K562 (cell line): ENCODE results near the gene TIPIN. TPM values are rescaled to one million over a fixed set of nuclear protein-coding genes. Genes with fewer than 3 reads are reported as not detected.
A peak's percentile ranks its signal among the peaks of the same experiment; 100 is the strongest.

ENCODE experiments used
- BACH1 ChIP-seq: fragments of 200-800 bp; sonication (Bioruptor generic); IDR thresholded peaks from 2 replicates; pipeline ENCODE4 v1.6.1; 2016; ENCODE audit warnings: missing genetic modification characterization, missing compliant biosample characterization
- CEBPB ChIP-seq: fragments of 450-650 bp; IDR thresholded peaks from 2 replicates; pipeline ENCODE4 v1.6.1; 2016; ENCODE audit warnings: missing genetic modification characterization, missing compliant biosample characterization
- CHD4 ChIP-seq: fragments of 200-600 bp; sonication (generic); IDR thresholded peaks from 3 replicates; pipeline ENCODE4 v1.6.1; 2012; ENCODE audit warnings: low read depth, mild to moderate bottlenecking, mixed read lengths, low read length, inconsistent platforms; ENCODE audit not compliant: insufficient read depth, insufficient replicate concordance, poor library complexity, severe bottlenecking
- HDAC6 ChIP-seq: IDR thresholded peaks from 2 replicates; pipeline ENCODE4 v1.6.1; 2012; ENCODE audit warnings: low read depth, mild to moderate bottlenecking, control low read depth, inconsistent platforms, low read length, moderate library complexity
- HNRNPH1 ChIP-seq: fragments of 200-400 bp; formaldehyde crosslinking; optimal IDR thresholded peaks from 2 replicates; pipeline ENCODE3; 2017; ENCODE audit warnings: low read depth, mild to moderate bottlenecking, low read length, moderate library complexity
- ILF3 ChIP-seq: fragments of 450-650 bp; IDR thresholded peaks from 2 replicates; pipeline ENCODE4 v1.6.1; 2018; ENCODE audit warnings: antibody characterized with exemption, mild to moderate bottlenecking, moderate library complexity, borderline replicate concordance
- MAFF ChIP-seq: IDR thresholded peaks from 2 replicates; pipeline ENCODE4 v1.6.1; 2012; ENCODE audit warnings: low read length, improper control_type of control experiment
- NR2F6 ChIP-seq: fragments of 450-650 bp; formaldehyde crosslinking; IDR thresholded peaks from 2 replicates; pipeline ENCODE4 v1.4.0; 2020; ENCODE audit warnings: mild to moderate bottlenecking
- NRF1 ChIP-seq, 2 experiments: fragments of 450-650 bp; IDR thresholded peaks in 1 of 2; conservative IDR thresholded peaks in 1 of 2; 2 replicates each; pipeline ENCODE4 v1.6.1; 2014; ENCODE audit warnings: mild to moderate bottlenecking in 2 of 2
- SREBF1 ChIP-seq: fragments of 150-350 bp; IDR thresholded peaks from 2 replicates; pipeline ENCODE4 v1.6.1; 2014; ENCODE audit warnings: antibody characterized with exemption, low read depth, low read length, borderline replicate concordance
- SRSF7 ChIP-seq: fragments of 200-400 bp; formaldehyde crosslinking; optimal IDR thresholded peaks from 2 replicates; pipeline ENCODE3; 2017; ENCODE audit warnings: mild to moderate bottlenecking, low read depth, low read length
- TCFL5 ChIP-seq: fragments of 250-450 bp; sonication (Bioruptor Pico); conservative IDR thresholded peaks from 2 replicates; pipeline ENCODE4 v1.6.1; 2021; ENCODE audit warnings: mild to moderate bottlenecking, moderate library complexity, matching md5 sums
- ZC3H8 ChIP-seq: fragments of 450-650 bp; IDR thresholded peaks from 2 replicates; pipeline ENCODE4 v1.6.1; 2017
- ZFP36 ChIP-seq: fragments of 150-350 bp; IDR thresholded peaks from 2 replicates; pipeline ENCODE4 v1.6.1; 2018; ENCODE audit warnings: low read length, low read depth; ENCODE audit not compliant: partially characterized antibody
- ZFPM2 ChIP-seq: fragments of 250-450 bp; sonication (Bioruptor Pico); IDR thresholded peaks from 2 replicates; pipeline ENCODE4 v1.5.1; 2022; ENCODE audit warnings: mild to moderate bottlenecking
- ZFX ChIP-seq: sonication (generic); formaldehyde crosslinking; IDR thresholded peaks from 2 replicates; pipeline ENCODE4 v1.8.0; 2022; ENCODE audit warnings: mild to moderate bottlenecking, missing genetic modification reagents, moderate library complexity
- ZNF717 ChIP-seq: fragments of 250-450 bp; sonication (Bioruptor Pico); IDR thresholded peaks from 2 replicates; pipeline ENCODE4 v1.5.0; 2021
- polyA plus RNA-seq, 8 experiments: library from polyadenylated mRNA; depleted of rRNA in 4 of 8; stranded (reverse) in 5 of 8; unstranded in 3 of 8; fragments of >200 nt; fragmentation: Nextera tagmentation in 2 of 8; fragmentation: Illumina TruSeq in 1 of 8; extraction: Ambion mirVana in 2 of 8; extraction: Trizol in 1 of 8; gene quantifications; 2 replicates each; pipeline versions ENCODE4 v1.2.1 to v1.2.3, GENCODE V29; 2011 to 2014; ENCODE audit warnings: inconsistent platforms in 1 of 8, missing spikeins in 1 of 8
- total RNA-seq, 7 experiments: library from RNA; depleted of rRNA in 6 of 7; stranded (reverse); fragments of >200 nt in 6 of 7; fragmentation: Illumina TruSeq in 2 of 7; extraction: Trizol in 2 of 7; gene quantifications; 2 replicates each; pipeline versions ENCODE4 v1.2.1 to v1.2.3, GENCODE V29; 2011 to 2021; ENCODE audit warnings: low replicate concordance in 1 of 7
- TF ChIP-seq, protein P1 (sequence below): fragments of 450-650 bp; IDR thresholded peaks from 2 replicates; pipeline ENCODE4 v1.6.1; 2017; ENCODE audit warnings: mild to moderate bottlenecking, moderate library complexity
- TF ChIP-seq, protein P2 (sequence below), 2 experiments: fragments of 250-450 bp in 1 of 2; fragments of 450-650 bp in 1 of 2; sonication (Bioruptor Pico) in 1 of 2; IDR thresholded peaks; 2 replicates each; pipeline versions ENCODE4 v1.6.1 to v1.8.0; 2016 to 2021; ENCODE audit warnings: mild to moderate bottlenecking in 2 of 2, moderate library complexity in 2 of 2, missing compliant biosample characterization in 1 of 2, missing genetic modification characterization in 1 of 2
- TF ChIP-seq, protein P3 (sequence below): fragments of 250-450 bp; sonication (Bioruptor Pico); IDR thresholded peaks from 2 replicates; pipeline ENCODE4 v1.5.0; 2021; ENCODE audit warnings: mild to moderate bottlenecking, borderline replicate concordance
- TF ChIP-seq, protein P4 (sequence below): fragments of 250-450 bp; sonication (Bioruptor Pico); IDR thresholded peaks from 2 replicates; pipeline ENCODE4 v1.4.0; 2020; ENCODE audit warnings: mild to moderate bottlenecking, moderate library complexity, borderline replicate concordance

TIPIN gene
- total and polyA plus RNA-seq, 9 of the 15 experiments (the other 6 are each of a cell fraction or from before 2014, with no cell fraction given) = 22.9 to 61.4 (median 42.0) TPM

DNA sequence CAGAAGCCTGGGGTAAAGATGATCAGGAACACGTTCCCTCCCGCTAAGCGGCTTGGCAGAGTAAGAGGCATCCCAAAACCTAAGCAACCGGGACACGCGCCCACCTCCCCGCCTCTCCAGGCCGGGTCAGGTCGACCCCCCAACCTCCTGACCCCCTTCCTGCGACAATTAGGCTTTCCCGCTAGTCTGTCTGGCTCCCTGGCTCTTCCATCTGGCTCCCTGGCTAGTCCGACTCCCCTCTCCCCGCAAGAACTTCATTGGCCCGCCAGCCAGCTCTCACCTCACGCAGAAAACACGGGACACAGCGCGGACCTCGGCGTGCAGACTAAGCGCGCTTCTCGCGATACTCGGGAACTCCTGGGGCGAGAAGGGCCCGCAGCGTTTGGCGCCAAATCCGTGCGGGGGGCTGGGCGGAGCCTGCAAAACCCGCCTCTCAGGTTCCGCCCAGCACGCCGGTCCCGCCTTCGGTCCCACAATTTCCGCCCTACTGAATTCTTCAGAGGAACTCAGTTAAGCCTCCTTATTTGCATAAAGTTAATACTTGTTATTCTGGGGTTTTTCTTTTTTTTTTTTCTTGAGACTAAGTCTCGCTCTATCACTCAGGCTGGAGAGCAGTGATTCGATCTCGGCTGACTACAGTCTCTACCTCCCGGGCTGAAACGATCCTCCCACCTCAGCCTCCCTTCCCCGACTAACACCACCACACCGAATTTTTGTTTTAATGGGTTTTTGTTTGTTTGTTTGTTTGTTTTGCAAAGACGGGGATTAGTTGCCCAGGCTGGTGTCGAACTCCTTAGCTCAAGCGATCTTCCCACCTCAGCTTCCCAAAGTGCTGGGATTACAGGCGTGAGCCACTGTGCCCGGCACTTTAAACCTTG, at the start of gene TIPIN (continued):
- TF ChIP-seq, protein P1, sequence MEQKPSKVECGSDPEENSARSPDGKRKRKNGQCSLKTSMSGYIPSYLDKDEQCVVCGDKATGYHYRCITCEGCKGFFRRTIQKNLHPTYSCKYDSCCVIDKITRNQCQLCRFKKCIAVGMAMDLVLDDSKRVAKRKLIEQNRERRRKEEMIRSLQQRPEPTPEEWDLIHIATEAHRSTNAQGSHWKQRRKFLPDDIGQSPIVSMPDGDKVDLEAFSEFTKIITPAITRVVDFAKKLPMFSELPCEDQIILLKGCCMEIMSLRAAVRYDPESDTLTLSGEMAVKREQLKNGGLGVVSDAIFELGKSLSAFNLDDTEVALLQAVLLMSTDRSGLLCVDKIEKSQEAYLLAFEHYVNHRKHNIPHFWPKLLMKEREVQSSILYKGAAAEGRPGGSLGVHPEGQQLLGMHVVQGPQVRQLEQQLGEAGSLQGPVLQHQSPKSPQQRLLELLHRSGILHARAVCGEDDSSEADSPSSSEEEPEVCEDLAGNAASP = no peak
- TF ChIP-seq, protein P2, sequence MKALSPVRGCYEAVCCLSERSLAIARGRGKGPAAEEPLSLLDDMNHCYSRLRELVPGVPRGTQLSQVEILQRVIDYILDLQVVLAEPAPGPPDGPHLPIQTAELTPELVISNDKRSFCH (CRISPR knock-in tag; IDR thresholded peaks at IDR 0.05) = no peak
- TF ChIP-seq, protein P2 (tag; IDR thresholded peaks at IDR 0.05) = no peak; the same call in 1 of the 2 replicates
- TF ChIP-seq ZC3H8 = peak; percentile 88
- no peak for TF ChIP-seq CHD4
- peak; percentile 60 for TF ChIP-seq ZFX (CRISPR knock-in tag)
- no peak for TF ChIP-seq HDAC6
- TF ChIP-seq CEBPB (tag) = no peak
- TF ChIP-seq BACH1 = no peak
- peak; percentile 84; the same call in 1 of the 2 replicates for TF ChIP-seq MAFF
- TF ChIP-seq ZFP36 = no peak
- TF ChIP-seq, protein P3, sequence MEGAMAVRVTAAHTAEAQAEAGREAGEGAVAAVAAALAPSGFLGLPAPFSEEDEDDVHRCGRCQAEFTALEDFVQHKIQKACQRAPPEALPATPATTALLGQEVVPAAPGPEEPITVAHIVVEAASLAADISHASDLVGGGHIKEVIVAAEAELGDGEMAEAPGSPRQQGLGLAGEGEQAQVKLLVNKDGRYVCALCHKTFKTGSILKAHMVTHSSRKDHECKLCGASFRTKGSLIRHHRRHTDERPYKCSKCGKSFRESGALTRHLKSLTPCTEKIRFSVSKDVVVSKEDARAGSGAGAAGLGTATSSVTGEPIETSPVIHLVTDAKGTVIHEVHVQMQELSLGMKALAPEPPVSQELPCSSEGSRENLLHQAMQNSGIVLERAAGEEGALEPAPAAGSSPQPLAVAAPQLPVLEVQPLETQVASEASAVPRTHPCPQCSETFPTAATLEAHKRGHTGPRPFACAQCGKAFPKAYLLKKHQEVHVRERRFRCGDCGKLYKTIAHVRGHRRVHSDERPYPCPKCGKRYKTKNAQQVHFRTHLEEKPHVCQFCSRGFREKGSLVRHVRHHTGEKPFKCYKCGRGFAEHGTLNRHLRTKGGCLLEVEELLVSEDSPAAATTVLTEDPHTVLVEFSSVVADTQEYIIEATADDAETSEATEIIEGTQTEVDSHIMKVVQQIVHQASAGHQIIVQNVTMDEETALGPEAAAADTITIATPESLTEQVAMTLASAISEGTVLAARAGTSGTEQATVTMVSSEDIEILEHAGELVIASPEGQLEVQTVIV (CRISPR knock-in tag) = no peak
- TF ChIP-seq SREBF1 = no peak
- TF ChIP-seq ZFPM2 (CRISPR knock-in tag) = no peak
- TF ChIP-seq TCFL5 = no peak
- TF ChIP-seq SRSF7 = no peak
- no peak for TF ChIP-seq HNRNPH1
- TF ChIP-seq ILF3 = no peak
- peak; percentile 70 for TF ChIP-seq NRF1 (conservative IDR thresholded peaks at IDR 0.05 in 1 of 2, IDR thresholded peaks at IDR 0.05 in 1 of 2)
- TF ChIP-seq NR2F6 (CRISPR knock-in tag) = no peak
- TF ChIP-seq ZNF717 (CRISPR knock-in tag) = no peak
- TF ChIP-seq, protein P4, sequence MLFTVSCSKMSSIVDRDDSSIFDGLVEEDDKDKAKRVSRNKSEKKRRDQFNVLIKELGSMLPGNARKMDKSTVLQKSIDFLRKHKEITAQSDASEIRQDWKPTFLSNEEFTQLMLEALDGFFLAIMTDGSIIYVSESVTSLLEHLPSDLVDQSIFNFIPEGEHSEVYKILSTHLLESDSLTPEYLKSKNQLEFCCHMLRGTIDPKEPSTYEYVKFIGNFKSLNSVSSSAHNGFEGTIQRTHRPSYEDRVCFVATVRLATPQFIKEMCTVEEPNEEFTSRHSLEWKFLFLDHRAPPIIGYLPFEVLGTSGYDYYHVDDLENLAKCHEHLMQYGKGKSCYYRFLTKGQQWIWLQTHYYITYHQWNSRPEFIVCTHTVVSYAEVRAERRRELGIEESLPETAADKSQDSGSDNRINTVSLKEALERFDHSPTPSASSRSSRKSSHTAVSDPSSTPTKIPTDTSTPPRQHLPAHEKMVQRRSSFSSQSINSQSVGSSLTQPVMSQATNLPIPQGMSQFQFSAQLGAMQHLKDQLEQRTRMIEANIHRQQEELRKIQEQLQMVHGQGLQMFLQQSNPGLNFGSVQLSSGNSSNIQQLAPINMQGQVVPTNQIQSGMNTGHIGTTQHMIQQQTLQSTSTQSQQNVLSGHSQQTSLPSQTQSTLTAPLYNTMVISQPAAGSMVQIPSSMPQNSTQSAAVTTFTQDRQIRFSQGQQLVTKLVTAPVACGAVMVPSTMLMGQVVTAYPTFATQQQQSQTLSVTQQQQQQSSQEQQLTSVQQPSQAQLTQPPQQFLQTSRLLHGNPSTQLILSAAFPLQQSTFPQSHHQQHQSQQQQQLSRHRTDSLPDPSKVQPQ (CRISPR knock-in tag) = no peak
